CD4-positive, alpha-beta T cell (primary cell): Measurements from ENCODE around the gene BPIFB2. TPM values are rescaled to one million over a fixed set of nuclear protein-coding genes. Genes with fewer than 3 reads are reported as not detected.
A peak's percentile ranks its signal among the peaks of the same experiment; 100 is the strongest.
"Not testable (repeated sequence)": the region's sequence is repeated elsewhere in the genome, so short reads cannot be mapped to it uniquely, and the experiment has no call there.

Source experiments
- ATAC-seq: fragments of 200-7000 bp; cut with Tn5 transposase; one replicate; pipeline ENCODE4 v1.10.0; 2022; ENCODE audit warnings: mild to moderate bottlenecking; ENCODE audit not compliant: poor library complexity
- CTCF ChIA-PET: fragments of 350-600 bp; sonication (Branson Sonifier 250); formaldehyde crosslinking; loops from one replicate; lab custom pipeline; 2021; ENCODE audit warnings: antibody characterized with exemption, inconsistent platforms; lab: Charles Lee
- POLR2A ChIA-PET: fragments of 350-600 bp; sonication (Branson Sonifier 250); formaldehyde crosslinking; loops from one replicate; lab custom pipeline; 2021; ENCODE audit warnings: antibody characterized with exemption, inconsistent platforms; lab: Charles Lee
- DNase-seq, 14 experiments: peaks; one replicate each; pipeline ENCODE4 v3.0.0-alpha.2; 2013 to 2020; ENCODE audit warnings: mixed read lengths in 2 of 14
- H3K27ac ChIP-seq, 2 donors: one replicate each; pipeline versions ENCODE4 v1.5.1 to v1.7.0; 2013; ENCODE audit warnings: low read length in 2 of 2, low read depth in 1 of 2, mild to moderate bottlenecking in 1 of 2
- H3K27me3 ChIP-seq, 2 experiments: 1 replicate in 1 of 2; 2 replicates in 1 of 2; pipeline versions ENCODE4 v1.6.1 to v1.7.0; 2013; ENCODE audit warnings: low read length in 2 of 2, control low read depth in 1 of 2, mild to moderate bottlenecking in 1 of 2, moderate library complexity in 1 of 2; ENCODE audit not compliant: insufficient read depth in 2 of 2, control insufficient read depth in 1 of 2
- H3K36me3 ChIP-seq: one replicate; pipeline ENCODE4 v1.6.1; 2013; ENCODE audit warnings: low read length, control low read depth; ENCODE audit not compliant: insufficient read depth
- H3K4me1 ChIP-seq: one replicate; pipeline ENCODE4 v1.6.1; 2013; ENCODE audit warnings: low read length, control low read depth; ENCODE audit not compliant: insufficient read depth
- H3K4me3 ChIP-seq: one replicate; pipeline ENCODE4 v1.5.1; 2013; ENCODE audit warnings: mild to moderate bottlenecking, low read length, moderate library complexity
- H3K9me3 ChIP-seq, 2 experiments: 1 replicate in 1 of 2; 2 replicates in 1 of 2; pipeline versions ENCODE4 v1.6.1 to v1.7.0; 2013; ENCODE audit warnings: low read length in 2 of 2, mild to moderate bottlenecking in 2 of 2, control low read depth in 1 of 2, moderate library complexity in 1 of 2; ENCODE audit not compliant: control insufficient read depth in 1 of 2, insufficient read depth in 1 of 2
- H3K27ac Mint-ChIP-seq: one replicate; pipeline ENCODE4 v1.8.0; 2020; ENCODE audit warnings: mixed read lengths
- H3K27me3 Mint-ChIP-seq: one replicate; pipeline ENCODE4 v1.8.0; 2021; ENCODE audit warnings: mixed read lengths
- H3K36me3 Mint-ChIP-seq: one replicate; pipeline ENCODE4 v1.8.0; 2021; ENCODE audit warnings: low read depth, mixed read lengths
- H3K4me1 Mint-ChIP-seq: one replicate; pipeline ENCODE4 v1.8.0; 2021; ENCODE audit warnings: low read depth, mixed read lengths
- H3K4me3 Mint-ChIP-seq: one replicate; pipeline ENCODE4 v1.8.0; 2020; ENCODE audit warnings: mild to moderate bottlenecking, mixed read lengths
- H3K9me3 Mint-ChIP-seq: one replicate; pipeline ENCODE4 v1.8.0; 2020; ENCODE audit warnings: mixed read lengths
- CTCF ChIP-seq: fragments of 200-600 bp; IDR thresholded peaks from one replicate; pipeline ENCODE4 v1.8.0; 2022; ENCODE audit warnings: antibody characterized with exemption, mild to moderate bottlenecking
- intact Hi-C, 2 experiments: fragments of 100-400 bp; cut with DNase I in 1 of 2; cut with micrococcal nuclease in 1 of 2; formaldehyde crosslinking; loops; one replicate each; pipeline versions ENCODE4 v1.15.1 to v1.9.0; 2023 to 2025; cut with DNase I, micrococcal nuclease
- total RNA-seq, 174 experiments: library from RNA in 2 of 174; stranded (reverse) in 2 of 174; gene quantifications; one replicate each; pipeline ENCODE4 v1.2.3 and lab custom pipeline; 2021 to 2026

The BPIFB2 gene
- total RNA-seq, 2 experiments from 2014 or later: not detected

GRCh38 chr20:32962053-32962452, 45.5 kb upstream of the BPIFB2 start:
- H3K27ac Mint-ChIP-seq: no peak overlapping the region
- Histone ChIP-seq H3K36me3 (no peaks in the 10 kb centered on the region), H3K9me3 (peaks cover 11 to 15% of the 10 kb centered on the region in 2 experiments), H3K27me3 (no peaks in the 10 kb centered on the region), H3K4me1 (peaks cover 55% of the 10 kb centered on the region), H3K27ac (no peak overlapping the region), H3K4me3 (no peak overlapping the region)
- H3K4me1 Mint-ChIP-seq: peaks cover 64% of the 10 kb centered on the region
- no peak for ATAC-seq
- H3K4me3 Mint-ChIP-seq: no peak overlapping the region
- no peaks in the 10 kb centered on the region for H3K9me3 Mint-ChIP-seq
- H3K27me3 Mint-ChIP-seq: no peaks in the 10 kb centered on the region
- ChIA-PET POLR2A (interaction anchor here (1.8 kb wide), 1 partner anchor 10 kb away, joined by 4 read pairs; no protein-coding TSS in a partner anchor), CTCF (no interaction called here)
- H3K36me3 Mint-ChIP-seq: peaks cover 11% of the 10 kb centered on the region
- DNase-seq: no peak
- intact Hi-C loops: no loop called here
- TF ChIP-seq CTCF: no peak

- Histone ChIP-seq H3K9me3 (peaks cover 5 to 15% of the 10 kb centered on the region in 2 experiments), H3K4me1 (peaks cover 61% of the 10 kb centered on the region)
- intact Hi-C loops, ATAC-seq, CTCF ChIA-PET, H3K36me3 ChIP-seq, H3K36me3 Mint-ChIP-seq, H3K9me3 Mint-ChIP-seq, POLR2A ChIA-PET, H3K27me3 Mint-ChIP-seq, H3K4me3 ChIP-seq, H3K27ac ChIP-seq, H3K4me3 Mint-ChIP-seq, DNase-seq, H3K27me3 ChIP-seq: not testable (repeated sequence)
- H3K27ac Mint-ChIP-seq: peak overlapping the region; percentile 36
- peaks cover 70% of the 10 kb centered on the region for H3K4me1 Mint-ChIP-seq
These were observed 44.9 kb upstream of the BPIFB2 start for GRCh38 chr20:32962646-32963045.

GRCh38 chr20:32963176-32963575, 44.3 kb upstream of the BPIFB2 start:
- Histone ChIP-seq H3K4me3 (no peak overlapping the region), H3K9me3 (peaks cover under 1 to 13% of the 10 kb centered on the region in 2 experiments), H3K4me1 (peaks cover 67% of the 10 kb centered on the region), H3K27ac (no peak overlapping the region), H3K27me3 (no peaks in the 10 kb centered on the region), H3K36me3 (no peaks in the 10 kb centered on the region)
- ATAC-seq: no peak
- ChIA-PET POLR2A (no interaction called here), CTCF (no interaction called here)
- H3K27ac Mint-ChIP-seq: peak overlapping the region; percentile 36
- no peak for DNase-seq
- no peak for TF ChIP-seq CTCF
- H3K9me3 Mint-ChIP-seq: no peaks in the 10 kb centered on the region
- peaks cover 76% of the 10 kb centered on the region for H3K4me1 Mint-ChIP-seq
- no peak overlapping the region for H3K4me3 Mint-ChIP-seq
- H3K27me3 Mint-ChIP-seq: no peaks in the 10 kb centered on the region
- intact Hi-C loops: no loop called here
- H3K36me3 Mint-ChIP-seq: peaks cover 2% of the 10 kb centered on the region

GRCh38 chr20:32964575-32964974, 42.9 kb upstream of the BPIFB2 start:
- no peak overlapping the region for H3K4me3 ChIP-seq
- CTCF ChIA-PET: interaction anchor here (1.7 kb wide), 1 partner anchor 20 kb away, joined by 10 read pairs; no protein-coding TSS in a partner anchor
- DNase-seq (no peak), ATAC-seq (no peak)
- peaks cover 81% of the 10 kb centered on the region for H3K4me1 ChIP-seq
- H3K27me3 ChIP-seq: no peaks in the 10 kb centered on the region
- Mint-ChIP-seq H3K9me3 (no peaks in the 10 kb centered on the region), H3K36me3 (no peaks in the 10 kb centered on the region), H3K4me1 (peaks cover 83% of the 10 kb centered on the region), H3K27me3 (no peaks in the 10 kb centered on the region), H3K27ac (no peak overlapping the region), H3K4me3 (no peak overlapping the region)
- POLR2A ChIA-PET: no interaction called here
- no peak for TF ChIP-seq CTCF
- peaks cover 0 to 4% of the 10 kb centered on the region in 2 experiments for H3K9me3 ChIP-seq
- H3K27ac ChIP-seq: no peak overlapping the region
- intact Hi-C loops: no loop called here
- H3K36me3 ChIP-seq: no peaks in the 10 kb centered on the region
